IMR-90 (cell line): ENCODE results near the gene P2RY14.

ENCODE experiments used
- BHLHE40 ChIP-seq: fragments of 150-350 bp; IDR thresholded peaks from 2 replicates; pipeline ENCODE4 v1.6.1; 2016; ENCODE audit warnings: mild to moderate bottlenecking, low read depth, low read length
- CTCF ChIP-seq: conservative IDR thresholded peaks from 2 replicates; pipeline ENCODE4 v1.5.1; 2012; ENCODE audit warnings: mild to moderate bottlenecking, low read depth, low read length, improper control_type of control experiment
- FOS ChIP-seq: fragments of 150-350 bp; IDR thresholded peaks from 2 replicates; pipeline ENCODE4 v1.6.1; 2016; ENCODE audit warnings: low read depth, low read length
- MAFK ChIP-seq: IDR thresholded peaks from 2 replicates; pipeline ENCODE4 v1.6.1; 2012; ENCODE audit warnings: low read depth, low read length, improper control_type of control experiment
- MXI1 ChIP-seq: IDR thresholded peaks from 2 replicates; pipeline ENCODE4 v1.6.1; 2012; ENCODE audit warnings: low read depth, mild to moderate bottlenecking, low read length, moderate library complexity, borderline replicate concordance
- POLR2A ChIP-seq: IDR thresholded peaks from 2 replicates; pipeline ENCODE4 v1.6.1; 2012; ENCODE audit warnings: mild to moderate bottlenecking, low read depth, low read length
- RAD21 ChIP-seq: IDR thresholded peaks from 2 replicates; pipeline ENCODE4 v1.6.1; 2012; ENCODE audit warnings: low read length, improper control_type of control experiment
- RCOR1 ChIP-seq: IDR thresholded peaks from 2 replicates; pipeline ENCODE4 v1.6.1; 2012; ENCODE audit warnings: mild to moderate bottlenecking, low read length, improper control_type of control experiment; ENCODE audit not compliant: insufficient replicate concordance
- RFX5 ChIP-seq: IDR thresholded peaks from 2 replicates; pipeline ENCODE4 v1.8.0; 2012; ENCODE audit warnings: low read depth, mild to moderate bottlenecking, low read length, moderate library complexity
- TF ChIP-seq, protein P1 (sequence below): fragments of 150-350 bp; IDR thresholded peaks from 2 replicates; pipeline ENCODE4 v1.6.1; 2017; ENCODE audit warnings: mild to moderate bottlenecking, antibody characterized with exemption, low read length, low read depth
- TF ChIP-seq, protein P2 (sequence below): fragments of 150-350 bp; IDR thresholded peaks from 2 replicates; pipeline ENCODE4 v1.6.1; 2016; ENCODE audit warnings: low read depth, mild to moderate bottlenecking, low read length, moderate library complexity, borderline replicate concordance

DNA sequence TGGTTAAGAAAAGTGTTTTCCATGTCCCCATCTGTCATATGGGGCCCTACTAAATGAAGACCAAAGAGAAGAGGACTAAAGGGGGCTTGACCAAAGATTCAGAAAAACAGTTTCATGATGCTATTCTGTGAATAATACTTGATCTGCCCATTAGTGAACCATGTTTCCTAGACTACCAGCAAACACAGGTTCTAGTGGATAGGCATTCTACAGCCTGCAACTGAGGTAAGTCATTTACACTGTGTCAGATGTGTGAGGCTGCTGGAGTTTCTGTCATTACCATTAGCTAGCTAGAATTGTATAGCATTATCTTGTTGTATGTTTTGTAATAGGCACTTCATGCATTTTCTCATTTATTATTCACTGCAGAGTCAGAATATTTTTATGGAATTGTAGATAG is 81.9 kb downstream of the P2RY14 start:
- no peak for TF ChIP-seq BHLHE40
- TF ChIP-seq CTCF, result no peak
- TF ChIP-seq, protein P1, sequence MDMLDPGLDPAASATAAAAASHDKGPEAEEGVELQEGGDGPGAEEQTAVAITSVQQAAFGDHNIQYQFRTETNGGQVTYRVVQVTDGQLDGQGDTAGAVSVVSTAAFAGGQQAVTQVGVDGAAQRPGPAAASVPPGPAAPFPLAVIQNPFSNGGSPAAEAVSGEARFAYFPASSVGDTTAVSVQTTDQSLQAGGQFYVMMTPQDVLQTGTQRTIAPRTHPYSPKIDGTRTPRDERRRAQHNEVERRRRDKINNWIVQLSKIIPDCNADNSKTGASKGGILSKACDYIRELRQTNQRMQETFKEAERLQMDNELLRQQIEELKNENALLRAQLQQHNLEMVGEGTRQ, result no peak
- no peak for TF ChIP-seq RAD21
- TF ChIP-seq RCOR1, result no peak
- TF ChIP-seq POLR2A, result no peak
- TF ChIP-seq, protein P2, sequence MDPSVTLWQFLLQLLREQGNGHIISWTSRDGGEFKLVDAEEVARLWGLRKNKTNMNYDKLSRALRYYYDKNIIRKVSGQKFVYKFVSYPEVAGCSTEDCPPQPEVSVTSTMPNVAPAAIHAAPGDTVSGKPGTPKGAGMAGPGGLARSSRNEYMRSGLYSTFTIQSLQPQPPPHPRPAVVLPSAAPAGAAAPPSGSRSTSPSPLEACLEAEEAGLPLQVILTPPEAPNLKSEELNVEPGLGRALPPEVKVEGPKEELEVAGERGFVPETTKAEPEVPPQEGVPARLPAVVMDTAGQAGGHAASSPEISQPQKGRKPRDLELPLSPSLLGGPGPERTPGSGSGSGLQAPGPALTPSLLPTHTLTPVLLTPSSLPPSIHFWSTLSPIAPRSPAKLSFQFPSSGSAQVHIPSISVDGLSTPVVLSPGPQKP, result no peak
- TF ChIP-seq RFX5, result no peak
- no peak for TF ChIP-seq MXI1
- TF ChIP-seq MAFK, result no peak
- TF ChIP-seq FOS, result no peak
